H1 (cell line): Measurements from ENCODE around the gene INAFM1. TPM values are rescaled to one million over a fixed set of nuclear protein-coding genes. Genes with fewer than 3 reads are reported as not detected.

Source experiments
- CTCF ChIA-PET: fragments of 300-600 bp; sonication (Branson Sonifier 250); formaldehyde crosslinking; loops from one replicate; lab custom pipeline; 2021; ENCODE audit not compliant: partially characterized antibody; lab: Charles Lee
- POLR2A ChIA-PET: fragments of 300-600 bp; sonication (Branson Sonifier 250); formaldehyde crosslinking; loops from one replicate; lab custom pipeline; 2021; ENCODE audit warnings: inconsistent platforms; ENCODE audit not compliant: partially characterized antibody; lab: Charles Lee
- DNase-seq, 2 experiments: peaks; one replicate each; pipeline versions ENCODE4 v3.0.0 to v3.0.0-alpha.2; 2010 to 2022; ENCODE audit warnings: low spot score in 2 of 2, low read depth in 1 of 2, mixed read lengths in 1 of 2
- FAIRE-seq: peaks from 2 replicates; lab custom pipeline; 2011; peaks lifted over from hg19 to GRCh38; lab: Jason Lieb, UNC
- H2AFZ ChIP-seq: 2 replicates; pipeline ENCODE4 v1.8.1; 2012; ENCODE audit warnings: low read length, inconsistent platforms
- H2AK5ac ChIP-seq: 2 replicates; pipeline ENCODE4 v1.6.1; 2013; ENCODE audit warnings: low read depth, low read length
- H2BK120ac ChIP-seq: replicated peaks from 2 replicates; pipeline ENCODE3; 2013; ENCODE audit warnings: low read depth, low read length, inconsistent platforms
- H2BK12ac ChIP-seq: 2 replicates; pipeline ENCODE4 v1.6.1; 2013; ENCODE audit warnings: low read depth, low read length
- H2BK15ac ChIP-seq: 2 replicates; pipeline ENCODE4 v1.6.1; 2013; ENCODE audit warnings: low read length
- H2BK20ac ChIP-seq: 2 replicates; pipeline ENCODE4 v1.6.1; 2013; ENCODE audit warnings: low read length
- H2BK5ac ChIP-seq: 2 replicates; pipeline ENCODE4 v1.6.1; 2013; ENCODE audit warnings: low read depth, low read length
- H3K14ac ChIP-seq: 2 replicates; pipeline ENCODE4 v1.6.1; 2013; ENCODE audit warnings: inconsistent platforms; ENCODE audit not compliant: insufficient read length
- H3K18ac ChIP-seq: 2 replicates; pipeline ENCODE4 v1.6.1; 2013; ENCODE audit warnings: low read length; ENCODE audit errors: extremely low read depth
- H3K23ac ChIP-seq: 2 replicates; pipeline ENCODE4 v1.6.1; 2013; ENCODE audit warnings: inconsistent platforms; ENCODE audit not compliant: insufficient read length
- H3K23me2 ChIP-seq: 2 replicates; pipeline ENCODE4 v1.6.1; 2013; ENCODE audit warnings: low read depth, low read length
- H3K27ac ChIP-seq: 2 replicates; pipeline ENCODE4 v1.6.1; 2011; ENCODE audit warnings: low read depth, low read length, inconsistent platforms
- H3K27me3 ChIP-seq, 4 experiments: replicated peaks in 1 of 4; 1 replicate in 1 of 4; 2 replicates in 3 of 4; pipeline versions ENCODE4 v1.6.1 to v1.8.1; 2011 to 2013; ENCODE audit warnings: low read length in 3 of 4, mild to moderate bottlenecking in 3 of 4, inconsistent platforms in 2 of 4, mixed read lengths in 2 of 4, moderate library complexity in 1 of 4; ENCODE audit not compliant: control insufficient read depth in 3 of 4, insufficient read depth in 3 of 4; ENCODE audit errors: extremely low read depth in 1 of 4
- H3K36me3 ChIP-seq, 4 experiments: 2 replicates each; pipeline versions ENCODE4 v1.6.1 to v1.8.1; 2011 to 2013; ENCODE audit warnings: mild to moderate bottlenecking in 4 of 4, low read length in 3 of 4, moderate library complexity in 2 of 4, control low read depth in 1 of 4, inconsistent platforms in 1 of 4; ENCODE audit not compliant: insufficient read depth in 4 of 4, control insufficient read depth in 2 of 4
- H3K4ac ChIP-seq: replicated peaks from 2 replicates; pipeline ENCODE3; 2013; ENCODE audit warnings: low read length, low read depth, mixed read lengths, inconsistent platforms; ENCODE audit not compliant: insufficient read length
- H3K4me1 ChIP-seq, 4 experiments: replicated peaks in 1 of 4; 1 replicate in 1 of 4; 2 replicates in 3 of 4; pipeline versions ENCODE4 v1.6.1 to v1.8.1; 2011 to 2013; ENCODE audit warnings: low read length in 3 of 4, inconsistent platforms in 2 of 4, mixed read lengths in 1 of 4; ENCODE audit not compliant: insufficient read depth in 4 of 4, control insufficient read depth in 3 of 4
- H3K4me2 ChIP-seq, 2 experiments: 2 replicates each; pipeline versions ENCODE4 v1.6.1 to v1.8.1; 2011 to 2013; ENCODE audit warnings: low read depth in 2 of 2, low read length in 2 of 2, control low read depth in 1 of 2, inconsistent platforms in 1 of 2, mild to moderate bottlenecking in 1 of 2; ENCODE audit not compliant: insufficient read depth in 1 of 2
- H3K4me3 ChIP-seq, 4 experiments: fragments of 200-600, 300-600 bp in 1 of 4; sonication (generic), shearing (Covaris generic), sonication (Bioruptor Twin) in 1 of 4; 2 replicates each; pipeline versions ENCODE4 v1.5.1 to v1.8.1; 2011 to 2016; ENCODE audit warnings: low read length in 4 of 4, low read depth in 3 of 4, control low read depth in 2 of 4, inconsistent platforms in 2 of 4, mild to moderate bottlenecking in 2 of 4, mixed read lengths in 1 of 4, moderate library complexity in 1 of 4; ENCODE audit not compliant: insufficient read depth in 2 of 4; ENCODE audit errors: extremely low read depth in 1 of 4
- H3K56ac ChIP-seq: replicated peaks from 2 replicates; pipeline ENCODE3; 2013; ENCODE audit warnings: low read depth, mild to moderate bottlenecking, mixed read lengths, low read length, inconsistent platforms; ENCODE audit not compliant: insufficient read length
- H3K79me1 ChIP-seq: 2 replicates; pipeline ENCODE4 v1.6.1; 2013; ENCODE audit warnings: low read depth, low read length, control low read depth
- H3K79me2 ChIP-seq, 2 experiments: 2 replicates each; pipeline versions ENCODE4 v1.6.1 to v1.8.1; 2012 to 2013; ENCODE audit warnings: low read length in 2 of 2, mild to moderate bottlenecking in 2 of 2, inconsistent platforms in 1 of 2; ENCODE audit not compliant: insufficient read depth in 2 of 2, control insufficient read depth in 1 of 2
- H3K9ac ChIP-seq, 4 experiments: replicated peaks in 1 of 4; 1 replicate in 1 of 4; 2 replicates in 3 of 4; pipeline versions ENCODE4 v1.6.1 to v1.8.1; 2011 to 2013; ENCODE audit warnings: low read depth in 3 of 4, low read length in 3 of 4, control low read depth in 2 of 4, mild to moderate bottlenecking in 2 of 4, moderate library complexity in 2 of 4, inconsistent platforms in 1 of 4; ENCODE audit errors: extremely low read depth in 1 of 4
- H3K9me3 ChIP-seq, 2 experiments: 2 replicates each; pipeline versions ENCODE4 v1.6.1 to v1.8.1; 2012 to 2013; ENCODE audit warnings: mild to moderate bottlenecking in 2 of 2, moderate library complexity in 2 of 2, control low read depth in 1 of 2, inconsistent platforms in 1 of 2, low read depth in 1 of 2, low read length in 1 of 2, mixed read lengths in 1 of 2; ENCODE audit not compliant: insufficient read depth in 2 of 2
- H4K20me1 ChIP-seq, 2 experiments: replicated peaks in 1 of 2; 2 replicates each; pipeline versions ENCODE3 to v1.8.1; 2011 to 2013; ENCODE audit warnings: inconsistent platforms in 2 of 2, low read length in 2 of 2, mild to moderate bottlenecking in 1 of 2; ENCODE audit not compliant: insufficient read depth in 2 of 2, control insufficient read depth in 1 of 2
- H4K5ac ChIP-seq: 2 replicates; pipeline ENCODE4 v1.6.1; 2013; ENCODE audit warnings: low read length, low read depth, mixed read lengths, inconsistent platforms; ENCODE audit not compliant: insufficient read length
- H4K8ac ChIP-seq: 2 replicates; pipeline ENCODE4 v1.8.0; 2013; ENCODE audit warnings: mild to moderate bottlenecking, moderate library complexity, low read length, inconsistent platforms; ENCODE audit not compliant: insufficient read depth; ENCODE audit errors: extremely low read depth
- H4K91ac ChIP-seq: replicated peaks from 2 replicates; pipeline ENCODE3; 2013; ENCODE audit warnings: low read length, mixed read lengths, inconsistent platforms; ENCODE audit not compliant: insufficient read length
- BRCA1 ChIP-seq: IDR thresholded peaks from 2 replicates; pipeline ENCODE4 v1.6.1; 2012; ENCODE audit warnings: low read depth, low read length, improper control_type of control experiment
- CHD1 ChIP-seq: IDR thresholded peaks from 2 replicates; pipeline ENCODE4 v1.6.1; 2012; ENCODE audit warnings: low read depth, low read length, improper control_type of control experiment
- GABPA ChIP-seq: IDR thresholded peaks from 2 replicates; pipeline ENCODE4 v1.6.1; 2011; ENCODE audit warnings: mild to moderate bottlenecking, low read length, moderate library complexity, borderline replicate concordance; ENCODE audit not compliant: insufficient read depth
- HDAC2 ChIP-seq, 2 experiments: fragments of 300-600 bp in 1 of 2; sonication (generic) in 1 of 2; IDR thresholded peaks; 2 replicates each; pipeline ENCODE4 v1.6.1; 2011 to 2012; ENCODE audit warnings: low read depth in 2 of 2, low read length in 2 of 2, mild to moderate bottlenecking in 2 of 2, moderate library complexity in 2 of 2, borderline replicate concordance in 1 of 2, inconsistent platforms in 1 of 2
- NANOG ChIP-seq: IDR thresholded peaks from 2 replicates; pipeline ENCODE4 v1.6.1; 2011; ENCODE audit warnings: low read length, low read depth, mild to moderate bottlenecking, inconsistent platforms; ENCODE audit not compliant: insufficient read depth, poor library complexity, severe bottlenecking
- POLR2AphosphoS5 ChIP-seq: IDR thresholded peaks from 2 replicates; pipeline ENCODE4 v1.6.1; 2011; ENCODE audit warnings: low read depth, low read length
- RXRA ChIP-seq: IDR thresholded peaks from 2 replicates; pipeline ENCODE4 v1.6.1; 2011; ENCODE audit warnings: low read depth, mild to moderate bottlenecking, low read length, moderate library complexity; ENCODE audit not compliant: insufficient read depth
- SIN3A ChIP-seq, 2 experiments: IDR thresholded peaks in 1 of 2; conservative IDR thresholded peaks in 1 of 2; 2 replicates each; pipeline ENCODE4 v1.6.1; 2011 to 2012; ENCODE audit warnings: low read length in 2 of 2, improper control_type of control experiment in 1 of 2, low read depth in 1 of 2, mild to moderate bottlenecking in 1 of 2
- WGBS, 2 experiments: shearing (Covaris generic) in 1 of 2; methylation state at CpG; one replicate each; pipeline versions ENCODE4 v1.1.6 to v1.1.7; 2013 to 2015; ENCODE audit warnings: low lambda C conversion rate in 2 of 2, mixed read lengths in 2 of 2, inconsistent platforms in 1 of 2, low coverage in 1 of 2, missing lambda C conversion rate in 1 of 2; ENCODE audit not compliant: insufficient replicate concordance in 2 of 2, insufficient coverage in 1 of 2, insufficient read length in 1 of 2; ENCODE audit errors: extremely low coverage in 1 of 2, missing lambda C conversion rate in 1 of 2; 5-methylcytosine and 5-hydroxymethylcytosine counted together
- polyA plus RNA-seq, 7 experiments: library from polyadenylated mRNA; depleted of rRNA in 3 of 7; stranded (reverse) in 5 of 7; unstranded in 2 of 7; fragments of >200 nt in 5 of 7; fragments of 200-250 nt in 2 of 7; gene quantifications; 1 replicate in 5 of 7; 2 replicates in 1 of 7; 4 replicates in 1 of 7; pipeline versions ENCODE4 v1.2.1 to v1.2.3, GENCODE V29; 2011 to 2013; ENCODE audit warnings: missing spikeins in 2 of 7, mixed read lengths in 2 of 7
- total RNA-seq: library from RNA; stranded (reverse); fragmentation: NEBNext Ultra II Directional; extraction: Animal tissue kit (Norgen Biotek cat#: 25700); gene quantifications from 2 replicates; pipeline ENCODE4 v1.2.1, GENCODE V29; 2021
- TF ChIP-seq, protein P1 (sequence below): IDR thresholded peaks from 2 replicates; pipeline ENCODE4 v1.6.1; 2012; ENCODE audit warnings: inconsistent platforms

INAFM1 gene
- total and polyA plus RNA-seq, 2 of the 8 experiments (the other 6 are each of a cell fraction or from before 2014, with no cell fraction given), result 2.6 to 3.4 TPM

DNA sequence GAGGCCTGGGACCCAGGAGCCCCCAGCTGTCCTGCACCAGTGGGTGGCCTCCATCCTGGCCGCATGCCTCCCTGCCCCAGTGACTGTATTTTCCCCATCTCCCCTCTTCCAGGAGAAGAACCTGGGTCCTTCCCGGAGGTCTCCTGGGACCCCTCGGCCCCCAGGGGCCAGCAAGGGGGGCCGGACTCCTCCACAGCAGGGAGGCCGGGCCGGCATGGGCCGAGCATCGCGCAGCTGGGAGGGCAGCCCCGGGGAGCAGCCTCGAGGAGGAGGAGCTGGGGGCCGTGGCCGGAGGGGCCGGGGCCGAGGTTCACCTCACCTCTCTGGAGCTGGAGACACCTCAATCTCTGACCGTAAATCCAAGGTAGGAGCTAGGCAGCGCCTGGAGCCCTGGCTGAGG, 14.2 kb upstream of the INAFM1 start:
- Histone ChIP-seq H2AFZ (no peak overlapping the region), H3K56ac (no peak overlapping the region), H4K20me1 (peaks cover 0 to 9% of the 10 kb centered on the region in 2 experiments), H2BK5ac (no peak overlapping the region), H3K27ac (no peak overlapping the region), H3K14ac (no peak overlapping the region), H2BK120ac (no peak overlapping the region), H2BK12ac (no peak overlapping the region), H3K36me3 (peaks cover 8 to 42% (median 20%) of the 10 kb centered on the region in 4 experiments; a peak in 7 of 8 replicates), H4K8ac (0 out of 2 replicates have a peak overlapping the region, but pooled peaks have one; percentile 14), H3K4me2 (no peak overlapping the region), H3K18ac (no peak overlapping the region), H3K4me1 (peaks cover 0 to 8% (median 6%) of the 10 kb centered on the region in 4 experiments; a peak in 6 of 7 replicates), H3K9ac (no peak overlapping the region), H3K79me1 (peaks cover 5% of the 10 kb centered on the region), H3K4me3 (no peak overlapping the region), H2BK20ac (no peak overlapping the region), H2BK15ac (no peak overlapping the region), H4K91ac (no peak overlapping the region), H3K23ac (no peak overlapping the region), H3K4ac (no peak overlapping the region), H3K9me3 (no peaks in the 10 kb centered on the region), H4K5ac (no peak overlapping the region), H2AK5ac (no peak overlapping the region), H3K79me2 (peaks cover 0 to 15% of the 10 kb centered on the region in 2 experiments; a peak in 2 of 4 replicates), H3K27me3 (no peaks in the 10 kb centered on the region), H3K23me2 (peaks cover 9% of the 10 kb centered on the region)
- CTCF ChIA-PET, result interaction anchor here (0.9 to 3.9 kb wide), 4 partner anchors 13 to 60 kb away, joined by 4 to 14 read pairs (median 4); no protein-coding TSS in a partner anchor
- no peak for FAIRE-seq
- POLR2A ChIA-PET, result interaction anchor here (1.0 to 4.8 kb wide), 3 partner anchors 9 to 147 kb away, joined by 3 to 49 read pairs (median 7); partner anchors contain the start of gene ZC3H4
- WGBS, 2 experiments, result 95% methylated on average over 17 of the region's 17 CpGs; no CpG with 5 or more reads in 1 of the 2 experiments
- no peak for DNase-seq
- TF ChIP-seq GABPA (no peak), POLR2AphosphoS5 (no peak), BRCA1 (no peak), RXRA (no peak), NANOG (no peak), HDAC2 (IDR thresholded peaks at IDR 0.05; ENCODE audit: borderline replicate concordance in 1 of 2, low read depth in 2 of 2, low read length in 2 of 2) (no peak), SIN3A (conservative IDR thresholded peaks at IDR 0.05 in 1 of 2, IDR thresholded peaks at IDR 0.05 in 1 of 2; ENCODE audit: low read depth in 1 of 2, low read length in 2 of 2) (no peak), CHD1 (no peak)
- TF ChIP-seq, protein P1, sequence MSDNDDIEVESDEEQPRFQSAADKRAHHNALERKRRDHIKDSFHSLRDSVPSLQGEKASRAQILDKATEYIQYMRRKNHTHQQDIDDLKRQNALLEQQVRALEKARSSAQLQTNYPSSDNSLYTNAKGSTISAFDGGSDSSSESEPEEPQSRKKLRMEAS, result no peak
